Right renal pelvis (tissue), 4 donors: ENCODE measurements around the gene PPM1F. TPM values are rescaled to one million over a fixed set of nuclear protein-coding genes. Genes with fewer than 3 reads are reported as not detected.

Experiments
- DNase-seq, 4 donors: peaks; one replicate each; pipeline ENCODE4 v3.0.0-alpha.2; 2013; ENCODE audit warnings: low read depth in 4 of 4, low spot score in 3 of 4, missing footprints in 1 of 4
- polyA plus RNA-seq, 4 donors: library from polyadenylated mRNA; unstranded; fragments of 120-200 nt; gene quantifications; one replicate each; pipeline ENCODE4 v1.2.1, GENCODE V29; 2013; ENCODE audit not compliant: insufficient read length in 4 of 4

The PPM1F gene
- polyA plus RNA-seq, 4 donors, result 37.8 to 42.6 (median 39.1) TPM

DNA sequence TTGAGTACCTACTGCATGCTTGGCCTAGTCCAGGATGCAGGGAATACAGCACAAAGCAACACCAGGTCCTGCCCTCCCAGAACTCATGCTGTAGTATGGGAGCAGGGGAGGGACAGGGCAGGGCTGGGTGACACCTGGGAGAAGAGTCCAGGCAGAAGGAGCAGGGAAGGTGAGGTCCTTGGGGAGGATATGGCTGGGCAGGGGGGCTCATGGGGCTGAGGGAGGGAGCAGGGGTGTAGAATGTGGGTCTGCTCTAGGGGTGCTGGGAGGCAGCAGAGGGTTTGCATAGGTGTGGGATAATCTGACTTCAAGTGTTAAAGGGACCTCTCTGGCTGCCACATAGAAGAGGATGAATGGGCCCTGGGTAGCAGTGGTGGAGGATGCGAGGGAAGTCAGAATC lies 25.2 kb upstream of the PPM1F start:
- no peak for DNase-seq

DNA sequence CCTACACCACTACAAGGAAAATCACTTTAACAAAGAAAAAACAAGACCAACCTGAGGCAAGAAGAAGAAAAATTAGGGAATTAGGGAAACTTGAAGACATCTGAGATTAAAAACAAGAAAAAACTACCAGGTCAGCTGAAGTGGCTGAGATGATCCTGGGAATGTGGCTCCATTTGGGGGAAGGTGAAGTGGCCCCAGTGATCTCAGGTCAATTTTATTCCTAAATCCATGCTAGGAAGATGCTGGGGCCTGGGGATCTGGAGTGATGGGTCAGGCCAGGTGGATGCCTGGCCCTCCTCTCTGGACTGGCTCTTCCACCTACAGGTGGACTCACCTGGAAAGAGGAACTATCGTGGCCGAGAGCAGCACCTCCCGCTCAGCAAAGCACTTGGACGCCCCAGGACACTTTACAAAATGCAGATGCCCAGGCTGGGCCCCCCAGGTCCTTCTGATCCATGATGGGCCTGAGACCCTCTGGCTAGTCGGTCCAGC lies 23.3 kb upstream of the PPM1F start:
- no peak for DNase-seq

GRCh38 chr22:21975273-21975672 lies 22.6 kb upstream of the PPM1F start:
- no peak for DNase-seq

GRCh38 chr22:21974058-21974649 lies 21.5 kb upstream of the PPM1F start:
- DNase-seq, result no peak

DNA sequence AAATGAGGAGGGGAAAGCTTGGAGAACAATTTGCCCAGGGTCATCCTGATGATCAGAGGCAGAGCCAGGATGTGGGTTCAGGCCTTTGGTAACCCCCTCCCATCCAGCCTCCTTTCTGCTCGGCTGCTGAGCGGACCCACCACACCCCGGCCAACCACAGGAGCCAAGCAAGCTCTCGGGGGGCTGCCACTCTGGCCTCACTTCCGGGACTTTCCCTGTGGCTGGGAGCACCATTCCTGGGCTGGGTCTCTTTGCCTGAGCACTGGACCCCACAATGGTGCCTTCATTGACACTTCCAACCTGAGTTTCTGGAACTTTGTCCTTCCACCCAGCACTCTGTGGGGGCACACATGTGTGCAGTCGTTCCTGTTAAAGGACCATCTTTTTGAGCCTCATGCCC lies 20.2 kb upstream of the PPM1F start:
- no peak for DNase-seq

DNA sequence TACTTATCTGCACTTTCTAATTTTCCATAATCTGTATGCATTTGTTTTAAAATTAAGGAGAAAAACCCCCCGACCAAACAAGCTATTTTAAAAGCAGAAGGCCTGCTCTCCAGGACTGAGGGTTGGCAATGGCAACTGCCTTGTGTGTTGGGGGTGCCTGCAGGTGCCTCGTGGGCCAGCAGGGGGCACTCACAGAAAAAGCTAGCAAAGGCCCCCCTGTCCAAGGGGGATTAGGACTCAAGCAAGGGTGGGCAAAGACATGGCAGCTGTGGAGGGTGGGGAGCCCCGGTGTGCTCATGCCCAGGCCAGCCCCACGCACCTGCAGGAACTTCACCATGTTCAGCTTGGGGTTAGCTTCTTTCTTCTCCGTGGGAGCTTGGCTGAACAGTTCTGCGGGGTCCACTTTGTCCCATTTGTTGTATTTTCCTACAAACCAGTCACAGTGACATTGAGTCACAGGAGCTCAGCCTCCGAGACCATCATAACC lies 19.7 kb upstream of the PPM1F start:
- DNase-seq, result no peak

DNA sequence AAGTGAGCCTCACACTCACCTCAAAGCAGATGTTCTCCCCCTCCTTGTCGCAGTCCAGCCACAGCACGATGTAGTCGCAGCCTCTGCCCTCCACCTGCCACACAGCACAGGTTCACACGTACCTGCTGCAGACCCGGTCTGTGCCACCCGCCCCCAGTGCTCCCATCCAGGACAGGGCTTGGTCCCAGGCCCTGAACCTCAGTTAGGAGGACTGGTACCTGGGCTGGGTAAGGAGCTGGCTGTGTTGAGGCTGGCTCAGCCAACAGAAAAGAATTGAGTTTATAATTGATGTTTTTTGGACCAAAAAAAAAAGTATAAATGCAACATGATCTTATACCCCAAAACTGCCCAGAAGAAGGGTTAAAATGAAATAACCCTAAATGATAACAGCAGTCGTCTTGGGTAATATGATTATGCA lies 19.2 kb upstream of the PPM1F start:
- DNase-seq, result no peak

DNA sequence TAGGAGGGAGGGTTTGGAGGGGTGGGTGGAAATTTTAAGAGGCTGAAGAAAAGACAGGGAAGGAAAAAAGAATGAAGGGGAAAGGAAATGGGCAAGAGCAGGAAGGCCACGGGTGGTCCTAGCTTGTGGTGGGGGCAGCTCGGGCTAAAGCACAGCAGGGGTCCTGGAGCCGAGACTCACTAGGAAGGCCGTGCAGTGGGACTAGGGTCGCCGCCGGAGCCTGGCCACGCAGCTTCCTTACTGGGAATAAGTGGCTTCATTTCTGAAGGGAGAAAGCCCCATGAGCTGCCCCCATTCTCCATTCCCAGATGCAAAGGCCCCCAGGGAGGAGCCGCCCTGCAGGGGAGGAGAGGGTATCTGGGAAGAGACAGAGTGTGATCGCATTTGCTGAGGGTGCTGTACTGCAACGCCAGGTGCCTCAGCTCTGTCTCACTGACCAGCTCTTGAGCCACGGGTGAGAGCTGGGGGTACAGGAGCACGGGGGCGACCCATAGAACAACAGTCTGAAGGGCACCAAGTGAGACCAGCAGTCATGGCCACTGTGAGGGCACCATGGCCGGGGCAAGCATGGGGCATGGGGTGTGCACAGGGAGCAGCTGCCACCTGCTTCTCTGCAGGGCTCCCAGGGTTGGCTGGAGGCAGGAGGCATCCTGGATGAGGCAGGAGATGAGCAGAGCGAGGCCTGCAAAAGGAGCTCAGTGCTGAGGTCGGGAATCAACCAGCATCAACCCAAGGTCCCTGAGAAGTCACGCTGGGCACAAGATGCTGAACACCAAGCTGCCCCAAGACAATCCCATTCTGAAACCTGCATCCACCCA lies 18.4 kb upstream of the PPM1F start:
- no peak for DNase-seq

GRCh38 chr22:21970037-21970799 lies 17.6 kb upstream of the PPM1F start:
- DNase-seq, result no peak

- no peak for DNase-seq
Measured at GRCh38 chr22:21968452-21969129, 15.9 kb upstream of the PPM1F start.

GRCh38 chr22:21967693-21968271 lies 15.1 kb upstream of the PPM1F start:
- DNase-seq, result no peak

DNA sequence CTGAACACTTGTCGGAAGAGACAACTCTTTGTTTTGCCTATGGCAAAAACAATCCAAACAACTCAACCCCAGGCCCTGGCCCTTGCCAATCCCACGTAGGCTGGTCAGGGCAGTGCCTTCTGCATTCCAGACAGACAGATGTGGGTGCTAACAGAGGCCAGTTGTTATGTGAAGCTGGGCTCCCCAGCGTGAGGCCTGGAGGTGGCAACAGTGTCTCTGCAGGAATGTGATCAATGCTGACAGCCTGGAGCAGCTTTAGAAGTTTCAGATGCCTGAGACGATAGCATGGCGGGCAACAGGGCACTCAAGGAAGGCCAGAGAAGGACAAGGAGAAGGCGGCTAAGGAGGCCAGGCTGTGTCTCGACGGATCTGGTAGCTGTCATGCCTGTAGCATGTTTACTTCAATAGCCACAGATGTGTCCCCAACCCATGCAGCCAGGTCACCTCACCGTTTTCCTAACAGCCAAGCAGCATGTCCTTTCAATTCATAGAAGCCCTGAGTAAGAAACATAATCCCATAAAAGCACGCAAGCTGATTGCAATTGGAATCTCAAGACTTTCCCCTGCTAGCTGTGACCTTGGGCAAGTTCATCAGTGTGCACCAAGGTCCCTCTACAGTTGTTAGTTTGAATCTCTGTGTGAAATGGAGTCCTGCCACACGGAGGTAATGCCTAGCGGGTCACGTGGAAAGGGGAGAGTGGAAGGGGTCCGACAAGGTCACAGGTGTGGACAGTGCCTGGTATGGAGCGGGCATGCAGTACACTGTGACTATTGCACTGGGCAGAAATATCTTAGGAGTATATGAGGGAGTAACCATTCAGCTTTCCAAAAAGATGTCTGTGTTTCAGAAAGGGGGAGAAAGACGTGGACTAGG lies 14.2 kb upstream of the PPM1F start:
- DNase-seq, result no peak

GRCh38 chr22:21965762-21966288 lies 13.2 kb upstream of the PPM1F start:
- DNase-seq, result no peak

DNA sequence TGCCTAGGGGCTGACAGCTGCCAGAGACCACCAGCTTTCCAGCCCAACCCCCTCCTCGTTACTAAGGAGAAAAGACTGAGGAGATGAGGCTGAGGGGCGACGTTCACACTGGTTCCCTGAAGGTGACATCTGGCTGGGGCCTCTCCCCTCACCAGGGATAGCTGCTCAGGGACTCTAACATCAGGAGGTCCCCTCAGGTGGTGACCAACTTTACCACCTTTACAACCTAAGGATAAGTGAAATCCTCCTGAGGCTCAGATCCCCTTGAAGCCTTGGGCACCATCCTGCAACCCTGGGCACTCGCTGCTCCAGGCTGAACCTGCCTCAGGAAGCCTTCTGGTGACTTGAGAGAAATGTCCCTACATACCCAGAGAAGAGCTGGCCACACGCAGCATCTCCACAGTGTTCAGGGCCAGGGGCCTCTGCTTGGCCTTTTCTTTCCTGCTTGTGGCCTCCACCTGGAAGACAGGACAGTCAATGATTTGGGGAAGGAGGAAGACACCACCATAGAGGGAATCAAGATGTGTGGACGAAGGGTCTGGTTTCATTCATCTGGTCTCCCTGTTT lies 12.4 kb upstream of the PPM1F start:
- DNase-seq, result no peak

GRCh38 chr22:21964234-21964633 lies 11.6 kb upstream of the PPM1F start:
- no peak for DNase-seq

- DNase-seq, result no peak
Measured at GRCh38 chr22:21963790-21964211, 11.2 kb upstream of the PPM1F start.

GRCh38 chr22:21963286-21963685 lies 10.6 kb upstream of the PPM1F start:
- no peak for DNase-seq

DNA sequence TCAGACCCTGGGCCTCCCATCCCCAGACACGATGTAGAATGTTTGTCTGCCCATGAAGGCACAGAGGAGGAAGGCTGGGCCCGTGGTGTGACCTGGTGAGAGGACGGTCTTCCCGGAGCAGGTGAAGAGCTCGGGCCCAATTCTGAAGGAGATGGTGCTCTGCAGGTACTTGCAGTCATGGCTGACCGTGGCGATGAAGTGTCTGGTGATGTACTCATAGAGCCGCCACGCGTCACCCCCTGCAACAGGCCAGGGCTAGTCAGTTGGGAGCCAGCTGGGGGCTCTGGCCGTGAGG lies 10.0 kb upstream of the PPM1F start:
- no peak for DNase-seq
